ENCODE measurements around the gene GATAD2A.

Gene GATAD2A

GRCh38 chr19:19507354-19507753 is 101.9 kb downstream of the GATAD2A start:
- DNase-seq (ENCODE audit: low spot score), result no peak

- no peak for DNase-seq (ENCODE audit: low spot score)
These were observed 102.7 kb downstream of the GATAD2A start for GRCh38 chr19:19508217-19508616.

GRCh38 chr19:19510432-19510831 is 105.0 kb downstream of the GATAD2A start:
- DNase-seq (ENCODE audit: low spot score), result no peak

- DNase-seq (ENCODE audit: low spot score), result no peak
These were observed 108.2 kb downstream of the GATAD2A start for GRCh38 chr19:19513682-19514081.

- DNase-seq (ENCODE audit: low spot score), result no peak
These were observed 108.8 kb downstream of the GATAD2A start for GRCh38 chr19:19514215-19514657.

- no peak for DNase-seq (ENCODE audit: low spot score)
These were observed 109.6 kb downstream of the GATAD2A start, which contains the start of gene TSSK6 for GRCh38 chr19:19514881-19515641. Gene TSSK6, minus strand, starts transcription at chr19:19515548. Its CDS starts 121 bp downstream, at chr19:19515427.

GRCh38 chr19:19515642-19516519 is 110.4 kb downstream of the GATAD2A start, which contains the start of gene NDUFA13:
Gene NDUFA13, plus strand, starts transcription at chr19:19516225. Its CDS starts 14 bp downstream, at chr19:19516239.
- peak; percentile 96 for DNase-seq (ENCODE audit: low spot score)

- no peak for DNase-seq (ENCODE audit: low spot score)
These were observed 111.8 kb downstream of the GATAD2A start for GRCh38 chr19:19517235-19517619.

GRCh38 chr19:19520989-19521388 is 115.5 kb downstream of the GATAD2A start:
- DNase-seq (ENCODE audit: low spot score), result no peak

GRCh38 chr19:19523177-19523576 is 117.7 kb downstream of the GATAD2A start:
- no peak for DNase-seq (ENCODE audit: low spot score)

GRCh38 chr19:19524053-19524452 is 118.6 kb downstream of the GATAD2A start:
- no peak for DNase-seq (ENCODE audit: low spot score)

GRCh38 chr19:19525611-19526380 is 120.3 kb downstream of the GATAD2A start:
- no peak for DNase-seq (ENCODE audit: low spot score)

- DNase-seq (ENCODE audit: low spot score), result no peak
These were observed 121.3 kb downstream of the GATAD2A start for GRCh38 chr19:19526581-19527370.

- no peak for DNase-seq (ENCODE audit: low spot score)
These were observed 121.8 kb downstream of the GATAD2A start for GRCh38 chr19:19527371-19527656.

GRCh38 chr19:19527674-19528625 is 122.5 kb downstream of the GATAD2A start:
- DNase-seq (ENCODE audit: low spot score), result no peak

GRCh38 chr19:19528721-19529490 is 123.4 kb downstream of the GATAD2A start, which contains the start of gene YJEFN3:
Gene YJEFN3, plus strand, starts transcription at chr19:19528911. Its CDS starts 22 bp downstream, at chr19:19528933.
- no peak for DNase-seq (ENCODE audit: low spot score)

GRCh38 chr19:19529783-19530422 is 124.4 kb downstream of the GATAD2A start:
- DNase-seq (ENCODE audit: low spot score), result no peak

- no peak for DNase-seq (ENCODE audit: low spot score)
These were observed 124.9 kb downstream of the GATAD2A start for GRCh38 chr19:19530423-19530804.

- no peak for DNase-seq (ENCODE audit: low spot score)
These were observed 125.4 kb downstream of the GATAD2A start for GRCh38 chr19:19530889-19531288.

Data from CD4-positive, alpha-beta T cell treated with Interleukin-2 at 100 ng/mL for 4 hours (primary cell).